OCI-M2 (cell line): Measurements from ENCODE around the gene MYH3.

Source experiments
- DNase-seq: peaks from one replicate; lab custom pipeline; 2025; ENCODE audit not compliant: unreplicated experiment; lab: John Stamatoyannopoulos, UW

MYH3 gene

DNA sequence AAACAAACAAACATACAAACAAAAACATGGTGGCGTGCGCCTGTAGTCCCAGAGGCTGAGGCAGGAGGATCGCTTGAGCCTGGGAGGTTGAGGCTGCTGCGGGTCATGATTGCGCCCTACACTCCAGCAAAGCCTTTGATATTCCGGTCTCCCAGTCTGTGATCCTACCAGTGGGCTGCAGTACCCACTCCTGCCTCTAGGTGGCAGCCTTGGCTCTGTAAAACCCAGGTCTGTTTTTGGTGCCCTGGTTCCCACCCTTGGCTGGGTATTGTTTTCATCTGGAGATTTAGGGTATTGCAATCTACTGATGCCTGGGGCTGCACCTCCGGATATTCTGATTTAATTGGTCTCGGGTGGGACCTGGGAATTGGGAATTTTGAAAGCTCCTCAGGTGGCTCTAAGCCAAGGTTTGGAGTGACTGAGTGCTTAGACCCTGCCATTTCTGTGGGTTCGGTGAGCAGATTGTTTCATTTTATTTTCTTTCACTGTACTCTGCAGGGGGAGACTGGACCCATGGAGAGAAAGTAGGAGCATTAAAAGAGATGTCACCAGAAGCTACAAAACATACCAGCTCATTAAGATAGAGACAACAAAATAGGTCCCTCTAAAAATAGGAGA is 40.5 kb downstream of the MYH3 start:
- no peak for DNase-seq

DNA sequence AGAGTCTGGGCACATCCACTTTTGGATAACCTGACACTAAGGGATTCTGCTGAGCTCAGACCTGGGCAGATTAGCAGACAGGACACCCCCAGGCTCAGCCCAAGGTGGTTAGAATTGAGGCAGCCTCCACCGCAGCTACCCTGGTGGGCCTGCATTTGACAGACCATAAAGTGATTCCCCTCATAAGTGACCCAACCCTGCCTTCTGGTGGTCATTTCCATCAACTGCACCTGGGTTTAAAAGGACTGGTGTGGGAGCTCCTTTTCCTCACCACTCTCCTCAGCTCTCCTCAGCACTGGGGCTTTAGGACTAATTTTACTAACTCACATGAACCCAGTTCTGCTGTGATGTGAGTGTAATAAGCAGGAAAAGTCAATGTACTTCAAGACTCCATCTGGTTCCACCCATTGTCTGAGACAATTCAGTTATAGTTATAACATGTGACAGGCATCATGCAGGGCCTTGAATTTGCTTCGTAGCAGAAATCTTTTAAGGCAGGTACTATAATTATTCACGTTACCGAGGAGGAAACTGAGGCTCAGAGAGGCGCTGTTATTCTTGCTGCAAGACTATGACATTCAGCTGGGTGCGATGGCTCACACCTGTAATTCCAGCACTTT is 42.5 kb downstream of the MYH3 start:
- DNase-seq, result no peak

DNA sequence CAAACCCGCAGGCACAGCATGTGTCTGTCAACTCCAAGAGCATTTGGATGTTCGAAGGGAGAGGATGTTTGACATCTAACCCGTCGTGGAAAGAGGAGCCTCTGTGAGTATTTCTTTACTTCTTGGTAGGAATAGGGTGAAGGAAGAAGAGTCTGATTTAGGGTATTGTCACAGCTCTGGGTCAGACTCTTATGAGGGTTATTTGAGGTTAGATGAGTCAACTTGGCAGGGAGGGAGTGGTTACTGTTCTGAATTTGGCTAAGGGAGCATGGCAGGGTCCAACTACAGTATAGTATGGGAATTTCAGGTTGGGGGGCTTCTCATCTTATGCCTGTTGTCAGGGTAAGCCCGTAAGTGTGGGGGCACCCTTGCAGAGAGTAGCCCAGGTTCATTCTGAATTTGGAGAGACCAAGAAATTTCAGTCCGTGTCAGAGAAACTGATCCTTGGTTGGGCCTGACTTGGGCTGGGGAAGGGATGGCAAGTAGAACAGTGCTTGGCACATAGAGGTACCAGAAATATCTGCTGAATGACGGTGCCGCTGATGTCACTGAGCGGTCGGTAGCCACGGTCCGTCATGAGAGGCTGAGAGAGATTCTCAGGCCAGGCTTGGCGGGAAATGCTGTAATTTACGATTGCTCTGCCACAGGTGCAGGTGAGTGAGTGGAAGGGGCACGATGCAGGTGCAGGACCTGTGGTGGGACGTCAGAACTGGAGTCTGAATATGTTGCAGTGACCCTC is 43.2 kb downstream of the MYH3 start:
- no peak for DNase-seq

DNA sequence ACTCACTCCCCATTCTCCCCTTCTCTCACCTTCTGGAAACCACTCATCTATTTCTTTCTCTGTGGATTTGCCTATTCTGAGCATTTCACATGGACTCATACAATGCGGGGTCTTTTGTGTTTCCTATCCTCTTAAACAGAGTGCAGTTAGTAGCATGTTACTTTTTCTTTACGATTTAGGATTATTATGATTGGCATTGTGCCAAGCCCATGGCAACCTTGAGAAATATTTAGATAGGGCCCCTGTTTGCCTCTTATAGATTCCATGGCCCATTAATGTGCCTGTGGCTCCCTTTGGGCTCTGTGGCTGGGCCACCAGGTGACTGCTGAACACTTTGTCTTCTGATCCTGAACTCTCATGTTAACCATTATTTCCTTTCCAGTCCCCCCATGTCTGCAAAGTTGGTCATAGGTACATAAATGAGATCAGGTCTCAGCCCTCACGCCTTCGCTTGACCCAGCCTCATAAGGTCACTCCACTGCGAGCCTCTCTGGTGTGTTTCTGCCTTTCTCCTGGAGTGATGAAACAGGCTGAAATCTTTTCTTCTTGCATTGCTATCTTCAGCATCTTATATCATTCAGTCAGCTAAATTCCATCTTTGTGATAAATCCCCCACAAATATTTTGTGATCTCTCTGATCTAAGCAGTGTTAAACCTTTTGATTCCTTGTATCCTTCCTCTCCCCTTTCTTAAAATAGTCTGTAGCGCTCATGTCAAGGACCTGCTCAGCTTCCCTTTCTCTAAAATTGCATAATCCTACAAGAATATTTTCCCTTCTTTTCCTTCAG is 44.0 kb downstream of the MYH3 start:
- no peak for DNase-seq

DNA sequence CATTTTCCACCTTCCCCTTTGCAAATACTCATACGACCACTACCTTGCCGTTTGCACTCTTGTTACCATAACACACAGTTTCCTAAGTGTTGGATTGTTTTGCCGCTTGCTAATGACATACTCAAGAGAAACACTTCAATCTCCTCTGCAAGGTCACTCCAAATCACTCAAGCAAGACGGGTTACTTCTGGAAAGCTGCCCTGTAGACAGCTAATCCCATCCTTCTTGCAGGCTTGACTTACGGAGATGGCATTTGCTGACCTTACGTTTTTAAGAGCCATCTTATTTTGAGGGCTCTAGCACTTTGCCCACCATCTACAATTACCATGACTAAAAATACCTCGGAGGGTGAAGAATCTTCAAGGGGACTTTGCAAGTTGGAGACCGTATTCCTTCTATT is 46.2 kb downstream of the MYH3 start:
- no peak for DNase-seq

DNA sequence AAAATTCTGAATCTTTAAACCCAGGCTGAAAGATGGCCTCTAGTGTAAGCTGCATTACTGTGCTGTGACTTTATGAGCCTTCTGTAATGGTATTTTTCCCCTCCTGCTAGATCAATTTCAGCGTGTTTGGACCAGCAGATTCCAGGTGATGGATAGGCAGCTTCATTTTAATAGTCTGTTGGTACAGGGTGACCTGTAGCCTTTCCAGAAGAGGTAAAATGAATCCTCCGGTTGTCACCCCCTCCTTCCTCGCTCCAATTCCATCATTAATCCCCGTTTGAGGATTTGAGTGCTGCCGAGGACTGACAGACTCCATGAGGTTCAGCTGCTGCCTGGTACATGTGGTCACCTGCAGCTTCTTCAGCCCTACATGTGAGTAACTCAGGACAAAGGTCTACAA is 48.9 kb downstream of the MYH3 start:
- no peak for DNase-seq

DNA sequence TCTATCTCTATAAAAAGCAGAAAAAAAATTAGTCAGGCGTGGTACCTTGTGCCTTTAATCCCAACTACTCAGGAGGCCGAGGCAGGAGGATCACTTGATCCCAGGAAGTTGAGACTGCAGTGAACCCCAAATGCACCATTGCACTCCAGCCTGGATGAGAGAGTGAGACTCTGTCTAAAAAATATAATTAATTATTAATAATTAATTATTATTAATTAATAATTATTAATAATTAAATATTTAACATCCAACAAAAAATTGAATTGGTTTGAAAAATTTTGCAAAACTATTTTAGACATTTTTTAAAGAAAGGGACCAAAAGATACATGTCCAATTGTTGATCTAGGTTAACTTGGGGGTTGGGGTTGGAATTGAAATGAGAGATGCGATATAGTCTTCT is 51.0 kb downstream of the MYH3 start:
- no peak for DNase-seq

DNA sequence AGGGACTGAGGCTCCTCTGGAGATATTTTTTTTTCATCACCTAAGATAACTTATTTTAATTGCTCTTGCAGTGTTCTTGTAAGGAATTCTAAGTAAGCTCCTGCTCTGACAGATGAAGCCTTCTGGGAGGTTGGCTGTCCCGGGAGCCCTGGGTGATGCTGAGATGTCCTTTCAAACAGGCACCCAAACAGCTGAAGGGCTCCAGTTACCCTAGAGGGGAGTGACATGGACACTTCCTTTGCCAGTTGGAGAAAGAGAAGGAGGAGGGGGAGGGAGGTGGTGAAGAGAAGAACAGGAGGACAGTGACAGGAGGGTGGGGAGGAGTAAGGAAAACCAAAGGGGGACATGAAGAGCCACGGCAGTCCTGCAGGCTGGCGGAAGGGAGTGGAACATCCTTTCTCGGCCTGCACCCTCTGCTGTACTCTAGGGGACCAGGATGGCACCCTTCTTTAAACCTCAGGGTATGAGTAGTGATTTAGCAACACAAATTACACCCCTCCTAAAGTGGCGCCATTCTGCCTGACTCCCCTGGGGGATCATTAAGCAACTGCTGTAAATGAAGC is 51.8 kb downstream of the MYH3 start:
- DNase-seq, result no peak

DNA sequence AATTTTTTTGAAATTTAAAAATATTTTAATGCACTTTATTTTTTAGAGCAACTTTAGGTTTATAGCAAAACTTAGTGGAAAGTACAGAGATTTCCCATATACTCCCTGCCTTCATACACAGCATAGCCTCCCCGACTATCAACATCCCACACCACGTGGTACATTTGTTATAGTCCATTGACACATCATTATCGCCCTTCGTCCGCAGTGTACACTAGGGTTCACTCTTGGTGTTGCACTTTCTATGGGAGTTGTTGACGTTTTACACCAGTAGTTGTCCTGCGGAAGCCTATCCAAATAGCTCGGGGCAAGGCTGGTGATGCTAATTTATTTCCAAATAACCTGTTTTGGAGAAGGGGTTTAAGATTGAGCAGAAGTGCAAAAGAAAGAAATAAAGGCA is 52.6 kb downstream of the MYH3 start:
- no peak for DNase-seq

DNA sequence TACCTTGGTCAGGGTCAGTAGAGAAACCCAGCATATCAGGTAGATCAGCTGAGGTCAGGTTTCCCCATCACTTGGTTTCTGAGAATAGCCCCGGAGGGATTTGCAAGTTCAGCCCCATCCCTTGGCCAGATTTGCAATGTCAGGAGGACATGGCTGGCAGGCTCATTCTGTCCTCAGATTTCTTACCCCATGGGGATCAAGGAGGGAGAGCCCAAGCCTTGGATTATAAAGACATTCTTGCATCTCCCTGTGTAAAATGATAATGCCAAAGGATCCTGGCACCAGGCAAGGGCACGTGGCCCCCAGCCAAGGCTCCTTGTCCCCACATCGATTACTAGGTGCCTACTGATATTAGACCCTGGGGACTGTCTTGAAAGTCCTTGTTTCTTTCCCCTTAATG is 53.2 kb downstream of the MYH3 start:
- no peak for DNase-seq

DNA sequence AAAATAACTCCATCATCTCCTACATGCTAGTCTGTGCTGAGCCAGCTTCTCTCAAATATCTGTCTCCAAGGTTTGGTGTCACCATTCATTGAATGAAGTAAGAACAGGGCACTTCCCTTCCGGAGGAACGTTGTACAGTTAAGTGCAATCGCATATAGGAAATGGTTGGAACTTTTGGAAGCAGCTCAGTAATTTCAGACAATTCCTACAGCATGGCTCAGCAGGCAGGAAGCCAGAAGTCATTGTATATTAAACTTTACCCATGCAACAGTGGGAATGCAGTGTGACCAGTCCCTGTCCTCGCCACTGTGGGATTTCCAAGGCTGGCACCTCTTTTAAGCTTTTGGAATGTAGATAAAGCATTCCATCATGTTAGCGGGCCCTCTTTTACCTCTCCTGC is 56.5 kb downstream of the MYH3 start:
- DNase-seq, result no peak

DNA sequence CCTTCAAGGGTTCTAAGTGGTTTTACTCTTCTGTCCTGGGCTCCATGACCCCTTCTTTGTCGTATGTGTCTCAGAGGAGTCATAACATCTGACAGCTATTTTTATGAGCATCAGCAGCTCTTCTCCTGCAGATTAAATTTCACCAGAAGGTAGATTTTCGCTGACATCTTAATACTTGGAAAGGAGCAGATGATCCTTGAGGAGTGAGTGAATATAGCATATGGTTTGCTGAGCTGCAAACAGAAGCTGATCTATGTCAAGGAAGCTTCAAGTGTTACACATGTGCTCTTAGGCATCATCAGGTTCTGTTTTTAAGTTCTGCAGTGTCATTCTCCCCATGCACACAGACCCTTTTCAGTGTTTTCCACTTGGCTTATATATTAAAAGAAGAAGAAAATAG is 58.5 kb downstream of the MYH3 start:
- DNase-seq, result no peak

DNA sequence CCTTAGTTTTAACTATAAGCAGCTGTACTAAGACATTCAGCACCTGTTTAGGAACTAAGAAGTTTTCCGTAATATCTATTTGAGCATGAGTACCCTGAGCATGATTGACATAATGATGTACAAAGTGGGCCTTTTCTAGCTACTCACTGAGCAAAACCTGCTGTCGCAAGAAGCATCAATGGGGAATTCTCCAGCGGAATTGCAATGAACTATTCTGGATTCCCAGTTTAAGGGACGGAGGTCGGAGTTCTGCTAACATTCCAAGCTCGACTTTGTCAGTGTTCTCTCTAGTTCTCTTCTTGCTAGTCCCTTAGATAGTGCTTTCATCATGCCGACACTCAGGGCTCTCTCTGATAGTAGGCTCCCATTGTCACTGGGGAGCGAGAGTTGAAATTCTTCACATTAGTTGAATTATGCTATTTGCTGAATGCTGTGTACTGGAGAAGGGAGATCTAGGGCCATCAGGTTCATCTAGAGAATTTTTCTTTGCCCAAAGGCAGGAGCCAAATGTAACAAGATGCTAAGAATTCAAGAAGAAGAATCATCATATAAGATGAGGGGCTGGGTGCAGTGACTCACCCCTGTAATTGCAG is 67.5 kb downstream of the MYH3 start:
- DNase-seq, result no peak

DNA sequence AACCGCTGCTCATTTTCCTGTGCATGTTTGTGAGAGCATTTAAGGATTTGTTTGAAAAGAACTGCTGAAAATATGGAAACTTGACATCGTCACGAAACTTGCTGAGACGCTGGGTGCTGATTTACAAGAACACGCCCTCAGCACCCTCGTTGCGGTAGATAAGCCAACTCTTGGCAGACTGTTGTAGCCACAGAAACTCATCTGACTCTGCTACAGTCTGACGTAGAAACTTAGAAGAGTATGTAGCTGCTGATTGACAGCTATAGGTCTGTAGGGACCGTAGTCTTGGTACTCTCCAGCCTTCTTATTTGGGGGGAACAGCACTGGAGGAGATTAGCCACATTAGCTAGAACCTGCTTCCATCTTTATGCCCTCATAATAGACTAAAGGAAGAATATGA is 71.6 kb downstream of the MYH3 start:
- DNase-seq, result no peak

DNA sequence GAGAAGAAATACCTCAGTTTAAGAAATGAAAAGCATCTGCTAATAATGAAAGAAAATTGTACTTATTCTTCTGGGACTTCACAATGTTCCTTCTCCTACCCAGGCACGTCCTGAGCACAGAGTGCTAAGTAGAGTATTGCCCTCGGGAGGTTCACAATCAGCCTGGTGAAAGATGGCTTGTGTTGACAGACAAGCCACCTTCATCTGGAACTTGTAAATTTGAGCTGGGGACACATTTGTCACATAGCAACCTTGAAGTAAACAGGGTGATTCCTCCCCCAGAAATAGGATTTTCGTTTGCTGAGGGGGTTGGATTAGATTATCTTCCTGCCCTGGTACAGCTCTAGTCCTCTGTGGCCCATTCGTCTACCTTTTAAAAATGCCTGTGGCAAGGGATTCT is 73.3 kb downstream of the MYH3 start:
- DNase-seq, result no peak

DNA sequence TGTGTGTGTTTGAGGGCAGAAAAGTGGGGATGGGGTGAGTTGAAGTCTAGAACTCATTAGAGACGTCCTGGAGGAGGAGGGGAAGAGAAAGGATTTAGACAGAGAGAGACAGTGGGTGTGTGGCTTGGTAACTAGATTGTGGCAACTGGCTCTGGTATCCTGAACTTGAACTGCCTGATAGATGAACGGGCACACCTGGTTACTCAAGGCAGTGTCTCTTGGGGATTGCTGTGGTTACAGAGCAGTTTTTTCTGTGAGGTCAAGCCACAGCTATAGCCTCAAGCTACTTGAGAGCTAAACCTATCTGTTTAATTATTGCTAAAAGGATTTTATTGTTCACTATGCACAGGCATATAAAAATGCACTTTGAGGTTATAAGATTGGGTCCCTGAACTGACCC is 77.8 kb downstream of the MYH3 start:
- no peak for DNase-seq
